Mesenchymal stem cell (in vitro differentiated cells and primary cell): Measurements from ENCODE around the gene VAPA.

Source experiments
- DNase-seq: peaks from one replicate; pipeline ENCODE4 v3.0.0-alpha.2; 2013
- H2AFZ ChIP-seq: one replicate; pipeline ENCODE4 v1.6.1; 2013; ENCODE audit warnings: low read depth, mild to moderate bottlenecking, control low read depth, inconsistent platforms, low read length, moderate library complexity
- H2AK5ac ChIP-seq: 2 replicates; pipeline ENCODE4 v1.6.1; 2013; ENCODE audit warnings: low read length, moderate library complexity, mild to moderate bottlenecking, inconsistent platforms; ENCODE audit not compliant: severe bottlenecking
- H2BK120ac ChIP-seq: one replicate; pipeline ENCODE4 v1.6.1; 2013; ENCODE audit warnings: low read depth, mild to moderate bottlenecking, inconsistent platforms, low read length, moderate library complexity
- H2BK12ac ChIP-seq, 2 experiments: one replicate each; pipeline ENCODE4 v1.6.1; 2013; ENCODE audit warnings: inconsistent platforms in 2 of 2, low read length in 2 of 2, mild to moderate bottlenecking in 2 of 2, moderate library complexity in 2 of 2, control low read depth in 1 of 2
- H2BK15ac ChIP-seq: one replicate; pipeline ENCODE4 v1.6.1; 2013; ENCODE audit warnings: mild to moderate bottlenecking, low read depth, inconsistent platforms; ENCODE audit not compliant: poor library complexity, severe bottlenecking
- H2BK5ac ChIP-seq: 2 replicates; pipeline ENCODE4 v1.6.1; 2013; ENCODE audit warnings: low read depth, mild to moderate bottlenecking, low read length, control low read depth, inconsistent platforms; ENCODE audit not compliant: poor library complexity, severe bottlenecking
- H3K14ac ChIP-seq, 2 experiments: one replicate each; pipeline ENCODE4 v1.6.1; 2013; ENCODE audit warnings: inconsistent platforms in 2 of 2, low read length in 2 of 2, control low read depth in 1 of 2, mild to moderate bottlenecking in 1 of 2, moderate library complexity in 1 of 2
- H3K18ac ChIP-seq, 2 experiments: one replicate each; pipeline ENCODE4 v1.6.1; 2013; ENCODE audit warnings: inconsistent platforms in 2 of 2, low read length in 2 of 2, control low read depth in 1 of 2, low read depth in 1 of 2, mild to moderate bottlenecking in 1 of 2
- H3K23ac ChIP-seq, 2 experiments: one replicate each; pipeline ENCODE4 v1.6.1; 2013; ENCODE audit warnings: inconsistent platforms in 2 of 2, low read length in 2 of 2, mild to moderate bottlenecking in 2 of 2, moderate library complexity in 2 of 2, control low read depth in 1 of 2
- H3K27ac ChIP-seq: 2 replicates; pipeline ENCODE4 v1.5.1; 2013; ENCODE audit warnings: mild to moderate bottlenecking, moderate library complexity, low read length, control low read depth, inconsistent platforms; ENCODE audit not compliant: poor library complexity, severe bottlenecking
- H3K27me3 ChIP-seq, 2 experiments: 2 replicates each; pipeline versions ENCODE4 v1.6.1 to v1.7.0; 2013; ENCODE audit warnings: low read length in 2 of 2, mild to moderate bottlenecking in 2 of 2, moderate library complexity in 2 of 2, control low read depth in 1 of 2, inconsistent platforms in 1 of 2; ENCODE audit not compliant: control insufficient read depth in 1 of 2, insufficient read depth in 1 of 2
- H3K36me3 ChIP-seq, 2 experiments: 2 replicates each; pipeline versions ENCODE4 v1.6.1 to v1.7.0; 2013; ENCODE audit warnings: low read length in 2 of 2, control low read depth in 1 of 2, inconsistent platforms in 1 of 2, low read depth in 1 of 2, mild to moderate bottlenecking in 1 of 2; ENCODE audit not compliant: insufficient read depth in 2 of 2, control insufficient read depth in 1 of 2
- H3K4ac ChIP-seq, 2 experiments: one replicate each; pipeline ENCODE4 v1.6.1; 2013; ENCODE audit warnings: inconsistent platforms in 2 of 2, low read length in 2 of 2, mild to moderate bottlenecking in 2 of 2, moderate library complexity in 2 of 2, control low read depth in 1 of 2, low read depth in 1 of 2
- H3K4me1 ChIP-seq: 2 replicates; pipeline ENCODE4 v1.6.1; 2013; ENCODE audit warnings: low read depth, low read length, control low read depth; ENCODE audit not compliant: control insufficient read depth, insufficient read depth
- H3K4me2 ChIP-seq: 2 replicates; pipeline ENCODE4 v1.6.1; 2013; ENCODE audit warnings: low read length, mild to moderate bottlenecking, inconsistent platforms; ENCODE audit not compliant: poor library complexity, severe bottlenecking
- H3K4me3 ChIP-seq, 2 experiments: 2 replicates each; pipeline versions ENCODE4 v1.5.1 to v1.7.0; 2013; ENCODE audit warnings: low read length in 2 of 2, mild to moderate bottlenecking in 2 of 2, control low read depth in 1 of 2, low read depth in 1 of 2; ENCODE audit not compliant: insufficient read depth in 1 of 2
- H3K79me1 ChIP-seq: replicated peaks from 2 replicates; pipeline ENCODE4 v1.6.1; 2013; ENCODE audit warnings: mild to moderate bottlenecking, control low read depth, low read length, inconsistent platforms; ENCODE audit not compliant: poor library complexity, severe bottlenecking
- H3K9ac ChIP-seq: 2 replicates; pipeline ENCODE4 v1.7.0; 2013; ENCODE audit warnings: mild to moderate bottlenecking, low read length, moderate library complexity
- H3K9me3 ChIP-seq: 2 replicates; pipeline ENCODE4 v1.7.0; 2013; ENCODE audit warnings: mild to moderate bottlenecking, low read length; ENCODE audit not compliant: control insufficient read depth
- H4K8ac ChIP-seq: one replicate; pipeline ENCODE4 v1.6.1; 2013; ENCODE audit warnings: inconsistent platforms, mild to moderate bottlenecking, low read length, moderate library complexity
- H4K91ac ChIP-seq: one replicate; pipeline ENCODE4 v1.6.1; 2013; ENCODE audit warnings: mild to moderate bottlenecking, low read length, inconsistent platforms
- WGBS: methylation state at CpG from one replicate; pipeline ENCODE4 v1.1.7; 2013; ENCODE audit warnings: mixed read lengths; 5-methylcytosine and 5-hydroxymethylcytosine counted together

The VAPA gene

DNA sequence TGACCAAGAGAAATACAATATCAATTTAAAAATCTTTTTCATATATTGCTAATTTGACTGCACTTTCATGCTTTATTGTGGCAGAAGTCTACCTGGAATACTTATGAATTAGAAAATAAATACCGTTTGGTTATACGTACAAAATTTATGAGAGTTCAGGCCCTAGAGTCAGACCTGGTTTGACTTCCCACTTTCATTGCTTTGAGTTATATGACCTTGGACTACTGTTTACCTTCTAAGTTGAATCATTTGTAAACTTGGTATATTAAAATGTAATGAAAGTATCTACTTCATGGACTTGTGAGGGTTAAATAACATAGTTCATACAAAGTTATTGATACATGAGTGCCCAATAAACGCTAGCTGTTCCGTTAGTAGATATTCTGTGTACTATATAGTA, 12.0 kb downstream of the VAPA start:
- H2AK5ac ChIP-seq, result no peak overlapping the region
- no peak overlapping the region for H2BK15ac ChIP-seq
- no peak overlapping the region for H3K4me2 ChIP-seq
- H3K14ac ChIP-seq, result no peak overlapping the region
- H3K4me1 ChIP-seq, result no peaks in the 10 kb centered on the region
- no peak overlapping the region for H3K18ac ChIP-seq
- DNase-seq, result no peak
- no peak overlapping the region for H3K4ac ChIP-seq
- H2BK5ac ChIP-seq, result no peak overlapping the region
- no peaks in the 10 kb centered on the region for H3K79me1 ChIP-seq
- peaks cover 0 to 4% of the 10 kb centered on the region in 2 experiments for H3K36me3 ChIP-seq
- H4K91ac ChIP-seq, result no peak overlapping the region
- H3K4me3 ChIP-seq, result no peak overlapping the region
- H2BK12ac ChIP-seq, result no peak overlapping the region
- H3K27ac ChIP-seq, result no peak overlapping the region
- H3K9ac ChIP-seq, result peak overlapping the region; percentile 62
- H3K23ac ChIP-seq, result no peak overlapping the region
- H3K27me3 ChIP-seq, result no peaks in the 10 kb centered on the region
- no peak overlapping the region for H2AFZ ChIP-seq
- 100% methylated on average over 2 of the region's 4 CpGs for WGBS
- H2BK120ac ChIP-seq, result no peak overlapping the region
- no peak overlapping the region for H4K8ac ChIP-seq
- no peaks in the 10 kb centered on the region for H3K9me3 ChIP-seq

GRCh38 chr18:9926223-9926894, 12.5 kb downstream of the VAPA start:
- H4K8ac ChIP-seq, result no peak overlapping the region
- no peak overlapping the region for H3K18ac ChIP-seq
- H3K4me2 ChIP-seq, result no peak overlapping the region
- no peak overlapping the region for H3K27ac ChIP-seq
- no peak overlapping the region for H2AK5ac ChIP-seq
- H3K27me3 ChIP-seq, result no peaks in the 10 kb centered on the region
- WGBS, result 100% methylated on average over 2 of the region's 2 CpGs
- H2BK120ac ChIP-seq, result no peak overlapping the region
- peaks cover 0 to 4% of the 10 kb centered on the region in 2 experiments for H3K36me3 ChIP-seq
- no peak overlapping the region for H2BK15ac ChIP-seq
- H3K79me1 ChIP-seq, result no peaks in the 10 kb centered on the region
- no peak for DNase-seq
- H3K4me1 ChIP-seq, result no peaks in the 10 kb centered on the region
- no peak overlapping the region for H2AFZ ChIP-seq
- H3K14ac ChIP-seq, result no peak overlapping the region
- no peak overlapping the region for H3K9ac ChIP-seq
- H3K9me3 ChIP-seq, result no peaks in the 10 kb centered on the region
- H3K4me3 ChIP-seq, result no peak overlapping the region
- no peak overlapping the region for H3K23ac ChIP-seq
- H2BK12ac ChIP-seq, result no peak overlapping the region
- H3K4ac ChIP-seq, result no peak overlapping the region
- H4K91ac ChIP-seq, result no peak overlapping the region
- no peak overlapping the region for H2BK5ac ChIP-seq

- H3K27ac ChIP-seq, result no peak overlapping the region
- H3K4ac ChIP-seq, result no peak overlapping the region
- H2BK12ac ChIP-seq, result no peak overlapping the region
- H4K91ac ChIP-seq, result no peak overlapping the region
- H3K18ac ChIP-seq, result no peak overlapping the region
- H2BK5ac ChIP-seq, result no peak overlapping the region
- H3K4me3 ChIP-seq, result no peak overlapping the region
- H3K9ac ChIP-seq, result no peak overlapping the region
- no peaks in the 10 kb centered on the region for H3K9me3 ChIP-seq
- no CpG with 5 or more reads among the region's 1 CpG for WGBS
- no peak overlapping the region for H3K23ac ChIP-seq
- H2AFZ ChIP-seq, result no peak overlapping the region
- no peak overlapping the region for H2BK120ac ChIP-seq
- H3K36me3 ChIP-seq, result peaks cover 0 to 4% of the 10 kb centered on the region in 2 experiments
- no peaks in the 10 kb centered on the region for H3K79me1 ChIP-seq
- no peak overlapping the region for H4K8ac ChIP-seq
- no peak overlapping the region for H2BK15ac ChIP-seq
- H3K27me3 ChIP-seq, result no peaks in the 10 kb centered on the region
- H3K4me1 ChIP-seq, result no peaks in the 10 kb centered on the region
- no peak for DNase-seq
- no peak overlapping the region for H2AK5ac ChIP-seq
- no peak overlapping the region for H3K14ac ChIP-seq
- no peak overlapping the region for H3K4me2 ChIP-seq
Measured at GRCh38 chr18:9926977-9927376, 13.2 kb downstream of the VAPA start.

- no peak overlapping the region for H2AK5ac ChIP-seq
- H4K8ac ChIP-seq, result no peak overlapping the region
- H3K79me1 ChIP-seq, result no peaks in the 10 kb centered on the region
- peaks cover 0 to 4% of the 10 kb centered on the region in 2 experiments for H3K36me3 ChIP-seq
- no peak overlapping the region for H3K18ac ChIP-seq
- no peak overlapping the region for H3K14ac ChIP-seq
- H2BK5ac ChIP-seq, result no peak overlapping the region
- H3K27ac ChIP-seq, result no peak overlapping the region
- H3K9ac ChIP-seq, result no peak overlapping the region
- no peak overlapping the region for H2BK120ac ChIP-seq
- 100% methylated on average over 1 of the region's 2 CpGs for WGBS
- no peak overlapping the region for H4K91ac ChIP-seq
- no peak overlapping the region for H3K23ac ChIP-seq
- H3K4me3 ChIP-seq, result no peak overlapping the region
- DNase-seq, result no peak
- H3K4me1 ChIP-seq, result no peaks in the 10 kb centered on the region
- H2AFZ ChIP-seq, result no peak overlapping the region
- no peak overlapping the region for H2BK15ac ChIP-seq
- H3K4ac ChIP-seq, result no peak overlapping the region
- H3K27me3 ChIP-seq, result no peaks in the 10 kb centered on the region
- H3K4me2 ChIP-seq, result no peak overlapping the region
- H3K9me3 ChIP-seq, result no peaks in the 10 kb centered on the region
- H2BK12ac ChIP-seq, result no peak overlapping the region
Measured at GRCh38 chr18:9927392-9928063, 13.7 kb downstream of the VAPA start.
